ENCODE measurements around the gene TGM2.

DNA sequence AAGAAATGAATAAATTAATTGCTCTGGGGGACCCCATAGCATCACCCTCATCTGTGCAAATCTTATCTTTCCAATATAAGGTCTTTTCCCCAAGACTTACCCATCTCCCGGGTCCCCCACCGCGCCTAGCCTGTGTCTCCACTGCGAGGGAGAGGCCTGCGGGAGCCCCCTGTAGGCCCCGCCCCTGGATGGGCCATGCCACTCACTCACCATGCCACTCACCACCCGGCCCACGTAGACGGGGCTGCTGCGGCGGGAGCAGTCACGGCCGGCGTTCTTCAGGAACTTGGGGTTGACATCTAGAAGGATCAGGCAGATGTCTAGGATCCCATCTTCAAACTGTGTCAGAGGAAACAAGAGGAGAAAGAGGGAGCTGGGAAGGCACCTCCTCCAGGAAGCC lies 17.3 kb downstream of the TGM2 start:
- TF ChIP-seq POLR2AphosphoS5 (IDR thresholded peaks at IDR 0.05; ENCODE audit: insufficient read depth, low read depth, low read length) (no peak), FOS (IDR thresholded peaks at IDR 0.05; ENCODE audit: borderline replicate concordance, insufficient read depth, low read length) (no peak), MYC (IDR thresholded peaks at IDR 0.05; ENCODE audit: low read depth, low read length) (no peak), POLR2A (IDR thresholded peaks at IDR 0.05; ENCODE audit: low read depth, low read length) (no peak), EZH2 (IDR thresholded peaks at IDR 0.05; ENCODE audit: borderline replicate concordance, low read depth, low read length, severe bottlenecking) (no peak), GATA2 (IDR thresholded peaks at IDR 0.05; ENCODE audit: insufficient read depth, insufficient read length, low read depth, low read length) (no peak), JUN (IDR thresholded peaks at IDR 0.05; ENCODE audit: borderline replicate concordance, insufficient read depth, insufficient read length, low read depth) (no peak)
- TF ChIP-seq, protein P1, sequence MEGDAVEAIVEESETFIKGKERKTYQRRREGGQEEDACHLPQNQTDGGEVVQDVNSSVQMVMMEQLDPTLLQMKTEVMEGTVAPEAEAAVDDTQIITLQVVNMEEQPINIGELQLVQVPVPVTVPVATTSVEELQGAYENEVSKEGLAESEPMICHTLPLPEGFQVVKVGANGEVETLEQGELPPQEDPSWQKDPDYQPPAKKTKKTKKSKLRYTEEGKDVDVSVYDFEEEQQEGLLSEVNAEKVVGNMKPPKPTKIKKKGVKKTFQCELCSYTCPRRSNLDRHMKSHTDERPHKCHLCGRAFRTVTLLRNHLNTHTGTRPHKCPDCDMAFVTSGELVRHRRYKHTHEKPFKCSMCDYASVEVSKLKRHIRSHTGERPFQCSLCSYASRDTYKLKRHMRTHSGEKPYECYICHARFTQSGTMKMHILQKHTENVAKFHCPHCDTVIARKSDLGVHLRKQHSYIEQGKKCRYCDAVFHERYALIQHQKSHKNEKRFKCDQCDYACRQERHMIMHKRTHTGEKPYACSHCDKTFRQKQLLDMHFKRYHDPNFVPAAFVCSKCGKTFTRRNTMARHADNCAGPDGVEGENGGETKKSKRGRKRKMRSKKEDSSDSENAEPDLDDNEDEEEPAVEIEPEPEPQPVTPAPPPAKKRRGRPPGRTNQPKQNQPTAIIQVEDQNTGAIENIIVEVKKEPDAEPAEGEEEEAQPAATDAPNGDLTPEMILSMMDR (IDR thresholded peaks at IDR 0.05; ENCODE audit: extremely low read depth in 1 of 2, insufficient read depth in 1 of 2, low read depth in 1 of 2, low read length in 2 of 2), result no peak
- TF ChIP-seq, protein P2, sequence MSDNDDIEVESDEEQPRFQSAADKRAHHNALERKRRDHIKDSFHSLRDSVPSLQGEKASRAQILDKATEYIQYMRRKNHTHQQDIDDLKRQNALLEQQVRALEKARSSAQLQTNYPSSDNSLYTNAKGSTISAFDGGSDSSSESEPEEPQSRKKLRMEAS (IDR thresholded peaks at IDR 0.05; ENCODE audit: insufficient read depth, insufficient read length), result no peak
